Neutrophil (primary cell): ENCODE measurements around the gene PLEKHG4B.

Source experiments
- H3K27ac ChIP-seq: fragments of 200-600 bp; sonication (generic); 2 replicates; pipeline ENCODE4 v1.5.1; 2016; ENCODE audit warnings: mild to moderate bottlenecking, moderate library complexity
- H3K27me3 ChIP-seq: fragments of 200-600 bp; sonication (generic); 2 replicates; pipeline ENCODE4 v1.6.0; 2016; ENCODE audit warnings: mild to moderate bottlenecking
- H3K36me3 ChIP-seq: fragments of 200-600 bp; sonication (generic); 2 replicates; pipeline ENCODE4 v1.5.1; 2017
- H3K4me1 ChIP-seq, 2 experiments: fragments of 200-600 bp in 1 of 2; sonication (generic) in 1 of 2; 1 replicate in 1 of 2; 2 replicates in 1 of 2; pipeline versions ENCODE4 v1.5.1 to v1.6.1; 2013 to 2016; ENCODE audit warnings: low read depth in 1 of 2, low read length in 1 of 2, mild to moderate bottlenecking in 1 of 2, moderate library complexity in 1 of 2; ENCODE audit not compliant: control insufficient read depth in 1 of 2, insufficient read depth in 1 of 2
- H3K4me3 ChIP-seq, 2 experiments: fragments of 200-600 bp in 1 of 2; sonication (generic) in 1 of 2; 1 replicate in 1 of 2; 2 replicates in 1 of 2; pipeline ENCODE4 v1.5.1; 2013 to 2016; ENCODE audit warnings: low read depth in 1 of 2, low read length in 1 of 2, mild to moderate bottlenecking in 1 of 2, moderate library complexity in 1 of 2
- H3K9me3 ChIP-seq: fragments of 200-600 bp; sonication (generic); 2 replicates; pipeline ENCODE4 v1.5.1; 2016
- CTCF ChIP-seq: fragments of 200-600 bp; sonication (generic); IDR thresholded peaks from 2 replicates; pipeline ENCODE4 v1.5.1; 2016; ENCODE audit warnings: antibody characterized with exemption

The PLEKHG4B gene

GRCh38 chr5:157126-157715, 65.3 kb downstream of the PLEKHG4B start:
- Histone ChIP-seq H3K36me3 (no peaks in the 10 kb centered on the region), H3K27ac (no peak overlapping the region), H3K4me1 (no peaks in the 10 kb centered on the region), H3K4me3 (no peak overlapping the region), H3K27me3 (peaks cover 19% of the 10 kb centered on the region), H3K9me3 (no peaks in the 10 kb centered on the region)
- no peak for TF ChIP-seq CTCF

GRCh38 chr5:157801-158200, 65.8 kb downstream of the PLEKHG4B start:
- Histone ChIP-seq H3K27me3 (peaks cover 19% of the 10 kb centered on the region), H3K9me3 (no peaks in the 10 kb centered on the region), H3K27ac (no peak overlapping the region), H3K4me3 (no peak overlapping the region), H3K36me3 (no peaks in the 10 kb centered on the region), H3K4me1 (no peaks in the 10 kb centered on the region)
- no peak for TF ChIP-seq CTCF

GRCh38 chr5:158807-159447, 67.0 kb downstream of the PLEKHG4B start:
- Histone ChIP-seq H3K4me3 (no peak overlapping the region), H3K9me3 (no peaks in the 10 kb centered on the region), H3K4me1 (no peaks in the 10 kb centered on the region), H3K27ac (no peak overlapping the region), H3K27me3 (peaks cover 19% of the 10 kb centered on the region), H3K36me3 (no peaks in the 10 kb centered on the region)
- TF ChIP-seq CTCF, result no peak

- no peak overlapping the region for H3K4me3 ChIP-seq
- TF ChIP-seq CTCF, result no peak
- H3K27ac ChIP-seq, result no peak overlapping the region
Measured at GRCh38 chr5:159448-160172, 67.6 kb downstream of the PLEKHG4B start.

GRCh38 chr5:160173-160510, 68.2 kb downstream of the PLEKHG4B start:
- no peak overlapping the region for H3K4me3 ChIP-seq
- H3K27ac ChIP-seq, result no peak overlapping the region
- no peaks in the 10 kb centered on the region for H3K36me3 ChIP-seq
- H3K27me3 ChIP-seq, result peaks cover 19% of the 10 kb centered on the region
- no peaks in the 10 kb centered on the region for H3K4me1 ChIP-seq
- TF ChIP-seq CTCF, result no peak
- H3K9me3 ChIP-seq, result no peaks in the 10 kb centered on the region

More at GRCh38 chr5:159448-160172, 67.6 kb downstream of the PLEKHG4B start:
- H3K27me3 ChIP-seq, result peaks cover 19% of the 10 kb centered on the region
- no peaks in the 10 kb centered on the region for H3K9me3 ChIP-seq
- H3K4me1 ChIP-seq, result no peaks in the 10 kb centered on the region
- H3K36me3 ChIP-seq, result no peaks in the 10 kb centered on the region
